ENCODE results near the gene RAP2A. TPM values are rescaled to one million over a fixed set of nuclear protein-coding genes. Genes with fewer than 3 reads are reported as not detected.

The RAP2A gene
- total RNA-seq, 1 experiment from 2014 or later: 48.0 TPM

DNA sequence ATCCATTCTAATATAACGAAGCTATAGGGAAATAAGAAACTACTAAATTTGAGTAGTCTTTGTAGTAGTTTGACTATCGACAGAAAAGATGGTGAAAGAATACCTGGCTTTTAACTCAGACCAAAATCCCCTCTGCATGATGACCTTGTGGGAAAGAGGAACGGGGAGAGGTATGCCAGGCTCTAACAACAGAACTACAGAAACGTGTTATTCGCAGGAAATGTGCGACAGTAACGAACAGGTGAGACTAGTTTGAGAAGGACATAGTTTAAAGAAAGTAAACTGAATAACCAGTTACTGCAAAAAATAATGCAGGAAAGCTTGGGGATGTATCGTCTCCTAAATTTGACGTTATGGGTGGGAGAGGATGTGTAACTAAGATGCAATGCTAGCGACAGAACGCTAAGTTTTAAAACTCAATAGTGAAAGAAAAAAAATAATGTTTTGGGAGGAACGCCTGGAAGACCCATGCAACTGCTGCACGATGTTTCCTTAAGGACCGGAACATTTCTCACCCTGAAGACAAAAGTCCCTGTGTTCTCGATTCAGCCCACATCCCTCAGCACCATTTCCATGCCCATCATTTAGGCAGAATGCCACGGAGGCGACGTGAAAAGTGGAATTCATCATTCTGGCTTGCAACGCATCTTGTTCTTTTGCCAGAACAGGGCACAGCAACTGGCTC, 1.6 kb upstream of the RAP2A start:
- H3K36me3 ChIP-seq (replicated peaks; ENCODE audit: control insufficient read depth, insufficient read depth, low read length): no peaks in the 10 kb centered on the region; the same call in 1 of the 2 replicates
- no peak for DNase-seq

DNA sequence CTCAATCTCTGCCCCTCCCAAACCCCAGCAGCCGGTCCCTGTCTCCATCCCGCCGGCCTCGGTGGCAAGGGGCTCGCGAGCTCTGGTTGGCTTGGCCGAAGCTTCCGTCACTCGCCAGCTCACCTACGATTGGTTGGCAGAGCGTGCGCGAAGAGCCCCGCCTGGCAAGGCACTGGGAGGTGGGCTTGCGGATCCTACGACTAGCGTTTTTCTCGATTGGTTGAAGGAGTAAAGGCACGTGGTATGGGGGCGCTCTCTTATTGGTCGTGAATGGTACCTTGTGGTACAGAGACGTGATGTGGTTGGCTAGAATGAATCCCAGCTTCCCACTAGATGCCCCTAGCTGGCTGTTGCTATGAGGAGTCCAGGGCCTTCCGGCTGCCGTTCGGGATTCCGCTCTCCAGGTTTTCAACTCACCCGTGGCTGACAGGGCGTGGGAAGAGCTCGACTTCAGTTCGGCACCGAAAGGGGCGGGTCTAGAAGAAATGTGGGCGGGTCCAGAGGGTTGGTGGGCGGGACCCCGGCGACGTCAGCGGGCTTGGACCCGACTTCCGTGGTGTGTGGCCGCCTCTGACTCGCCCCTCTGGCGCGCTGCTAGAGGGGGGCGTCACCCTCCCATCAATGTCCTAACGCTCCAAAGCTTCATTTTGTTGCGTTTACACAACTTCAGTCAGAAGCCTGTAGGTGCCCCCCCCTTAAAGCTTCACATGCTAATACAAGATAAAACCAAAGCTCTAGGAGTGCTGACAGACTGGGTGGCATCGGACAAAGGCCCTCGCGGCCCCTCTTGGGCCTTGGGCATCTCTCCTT, 847 bp upstream of the RAP2A start:
- DNase-seq: peak; percentile 84
- Histone ChIP-seq H3K36me3 (replicated peaks; ENCODE audit: control insufficient read depth, insufficient read depth, low read length) (no peaks in the 10 kb centered on the region; the same call in 1 of the 2 replicates), H3K27me3 (ENCODE audit: control insufficient read depth, insufficient read depth, low read length) (no peaks in the 10 kb centered on the region), H3K4me3 (ENCODE audit: insufficient read depth, low read depth, low read length) (peak overlapping the region; percentile 70)

More for the DNA sequence above, 1.6 kb upstream of the RAP2A start:
- Histone ChIP-seq H3K27me3 (ENCODE audit: control insufficient read depth, insufficient read depth, low read length) (no peaks in the 10 kb centered on the region), H3K4me3 (ENCODE audit: insufficient read depth, low read depth, low read length) (peak overlapping the region; percentile 70)

DNA sequence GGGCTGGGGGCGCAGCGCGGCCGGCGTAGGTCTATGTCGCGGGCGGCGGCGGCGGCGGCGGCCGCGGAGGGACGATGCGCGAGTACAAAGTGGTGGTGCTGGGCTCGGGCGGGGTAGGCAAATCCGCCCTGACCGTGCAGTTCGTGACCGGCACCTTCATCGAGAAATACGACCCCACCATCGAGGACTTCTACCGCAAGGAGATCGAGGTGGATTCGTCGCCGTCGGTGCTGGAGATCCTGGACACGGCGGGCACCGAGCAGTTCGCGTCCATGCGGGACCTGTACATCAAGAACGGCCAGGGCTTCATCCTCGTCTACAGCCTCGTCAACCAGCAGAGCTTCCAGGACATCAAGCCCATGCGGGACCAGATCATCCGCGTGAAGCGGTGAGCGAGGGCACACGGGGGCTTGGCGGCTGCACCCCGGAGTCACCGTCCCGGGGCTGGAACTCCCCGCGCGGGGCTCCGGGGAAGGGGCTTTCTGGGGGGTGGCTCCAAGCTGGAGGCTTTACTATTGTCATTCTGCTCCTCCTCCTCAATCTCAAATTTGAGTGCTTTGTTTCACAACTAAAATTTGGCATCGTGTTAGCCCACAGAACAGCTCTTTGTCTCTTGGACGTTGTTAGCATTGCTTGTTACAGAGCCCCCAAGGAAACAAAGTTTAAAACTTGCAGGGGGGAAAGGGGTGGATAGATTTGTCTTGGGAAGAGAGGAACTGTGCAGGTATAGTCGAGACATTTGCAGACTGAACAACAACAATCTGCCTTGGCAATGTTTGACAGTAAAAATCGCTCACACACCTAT, 630 bp downstream of the RAP2A start:
- peak; percentile 24 for DNase-seq
- peak overlapping the region; percentile 81 for H3K4me3 ChIP-seq (ENCODE audit: insufficient read depth, low read depth, low read length)
- no peaks in the 10 kb centered on the region for H3K27me3 ChIP-seq (ENCODE audit: control insufficient read depth, insufficient read depth, low read length)
- no peaks in the 10 kb centered on the region; the same call in 1 of the 2 replicates for H3K36me3 ChIP-seq (replicated peaks; ENCODE audit: control insufficient read depth, insufficient read depth, low read length)

DNA sequence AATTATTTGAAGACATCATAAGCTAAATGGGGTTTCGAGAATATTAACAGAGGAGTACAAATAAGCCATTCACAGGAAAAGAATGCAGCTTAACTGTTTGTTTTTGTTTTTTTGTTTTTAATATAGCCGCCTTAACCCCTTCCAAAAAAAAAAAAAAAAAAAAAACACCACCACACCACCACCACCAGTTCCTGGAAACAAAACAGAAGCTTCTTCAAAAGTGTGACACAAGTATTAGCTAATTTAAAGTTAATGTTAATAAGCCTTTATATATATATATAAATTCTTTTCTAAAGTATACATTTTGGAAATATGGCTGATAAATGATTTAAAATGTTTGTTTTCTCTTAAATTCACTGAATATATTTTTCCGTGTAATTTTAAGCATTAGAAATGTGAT, 1.4 kb downstream of the RAP2A start:
- peak overlapping the region; percentile 81 for H3K4me3 ChIP-seq (ENCODE audit: insufficient read depth, low read depth, low read length)
- H3K27me3 ChIP-seq (ENCODE audit: control insufficient read depth, insufficient read depth, low read length): no peaks in the 10 kb centered on the region
- no peaks in the 10 kb centered on the region; the same call in 1 of the 2 replicates for H3K36me3 ChIP-seq (replicated peaks; ENCODE audit: control insufficient read depth, insufficient read depth, low read length)
- DNase-seq: no peak

DNA sequence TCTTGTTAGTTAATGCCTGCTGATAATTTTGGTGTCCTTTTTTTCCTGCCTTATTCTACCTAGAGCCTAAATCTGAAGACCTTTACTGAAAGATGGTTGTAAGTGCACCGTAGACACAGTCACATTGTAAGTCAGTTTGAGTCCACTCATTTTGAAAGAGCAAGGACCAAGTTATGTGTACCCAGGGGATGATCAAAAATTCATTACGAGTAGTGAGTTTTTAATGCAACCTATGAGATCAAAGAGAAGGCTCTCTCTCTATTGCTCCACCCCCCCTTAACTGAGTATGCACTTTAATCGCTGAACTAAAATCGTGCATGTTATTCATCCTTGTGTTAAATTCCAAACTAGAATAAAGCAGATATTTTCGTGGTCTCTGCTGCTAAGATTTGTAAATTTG, 1.8 kb downstream of the RAP2A start:
- Histone ChIP-seq H3K27me3 (ENCODE audit: control insufficient read depth, insufficient read depth, low read length) (no peaks in the 10 kb centered on the region), H3K4me3 (ENCODE audit: insufficient read depth, low read depth, low read length) (peak overlapping the region; percentile 12; the same call in 1 of the 2 replicates), H3K36me3 (replicated peaks; ENCODE audit: control insufficient read depth, insufficient read depth, low read length) (no peaks in the 10 kb centered on the region; the same call in 1 of the 2 replicates)
- no peak for DNase-seq

DNA sequence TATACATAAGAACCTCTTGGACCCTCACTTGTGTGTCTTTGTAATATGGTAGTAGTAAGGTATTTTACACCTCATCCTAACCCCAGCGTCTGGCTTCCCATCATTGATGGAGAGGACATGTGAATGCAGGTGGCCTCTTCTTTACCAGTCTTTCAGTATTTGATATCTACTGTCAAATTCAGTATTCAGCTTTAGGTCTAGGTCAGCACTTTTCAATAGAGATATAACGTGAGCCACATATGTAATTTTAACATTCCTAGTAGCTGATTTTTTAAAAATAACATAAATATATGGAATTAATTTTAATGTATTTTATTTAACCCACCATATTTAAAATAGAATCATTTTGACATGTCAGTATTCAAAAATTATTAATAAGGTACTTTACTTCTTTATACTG, 2.9 kb downstream of the RAP2A start:
- H3K27me3 ChIP-seq (ENCODE audit: control insufficient read depth, insufficient read depth, low read length): no peaks in the 10 kb centered on the region
- no peak for DNase-seq
- H3K4me3 ChIP-seq (ENCODE audit: insufficient read depth, low read depth, low read length): no peak overlapping the region
- no peaks in the 10 kb centered on the region; the same call in 1 of the 2 replicates for H3K36me3 ChIP-seq (replicated peaks; ENCODE audit: control insufficient read depth, insufficient read depth, low read length)

DNA sequence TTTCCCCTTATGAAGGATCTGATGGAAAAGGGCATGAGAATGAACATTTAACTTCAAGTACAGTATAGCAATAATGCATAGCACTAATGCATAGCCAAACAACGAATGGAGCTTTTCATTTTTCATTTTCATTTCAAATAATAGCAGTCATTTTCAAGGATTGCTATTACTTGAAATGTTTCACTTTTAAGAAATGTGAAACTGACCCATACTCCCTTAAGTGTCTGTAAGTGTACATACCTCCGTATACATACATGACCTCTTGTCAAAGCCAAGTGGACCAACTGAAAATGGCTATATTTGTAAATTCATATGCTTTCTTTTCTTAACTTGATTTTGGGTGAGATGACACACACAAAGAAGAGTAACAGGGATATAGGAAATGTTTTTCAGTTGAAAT, 3.8 kb downstream of the RAP2A start:
- DNase-seq: no peak
- Histone ChIP-seq H3K36me3 (replicated peaks; ENCODE audit: control insufficient read depth, insufficient read depth, low read length) (no peaks in the 10 kb centered on the region; the same call in 1 of the 2 replicates), H3K27me3 (ENCODE audit: control insufficient read depth, insufficient read depth, low read length) (no peaks in the 10 kb centered on the region), H3K4me3 (ENCODE audit: insufficient read depth, low read depth, low read length) (no peak overlapping the region)

DNA sequence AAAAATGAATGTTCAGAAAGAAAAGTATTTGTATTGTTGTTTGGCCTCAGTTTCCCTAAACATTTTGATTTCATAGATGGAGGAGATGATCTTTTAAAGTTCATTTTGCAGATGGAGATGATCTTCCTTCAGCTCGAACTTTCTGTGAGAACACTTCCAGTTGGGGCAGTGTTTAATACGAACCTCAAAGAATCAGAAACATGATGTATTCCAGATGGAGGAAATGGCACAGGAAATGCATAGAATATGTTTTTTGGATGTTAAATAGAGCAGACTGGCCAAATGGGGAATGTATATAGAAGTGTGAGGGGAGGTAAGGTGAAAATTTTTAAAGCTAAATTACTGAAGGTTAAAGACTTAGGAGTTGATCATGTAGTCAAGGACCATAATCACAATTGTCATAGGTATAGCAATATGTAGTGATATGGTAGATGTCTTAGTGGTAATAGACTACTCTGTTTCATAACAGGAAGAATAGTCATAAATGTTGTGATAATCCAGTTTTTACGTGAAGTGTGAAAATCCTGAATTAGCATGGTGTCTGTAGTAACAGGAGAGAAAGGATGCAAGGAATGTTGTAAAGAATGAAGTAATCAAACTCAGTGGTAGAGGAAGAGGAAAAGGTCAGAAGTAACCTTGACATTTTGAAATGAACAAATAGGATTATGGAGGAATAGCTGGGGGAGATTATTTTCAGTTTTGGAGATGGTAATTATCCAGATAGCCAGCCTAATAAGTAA, 5.1 kb downstream of the RAP2A start:
- no peaks in the 10 kb centered on the region; the same call in 1 of the 2 replicates for H3K36me3 ChIP-seq (replicated peaks; ENCODE audit: control insufficient read depth, insufficient read depth, low read length)
- H3K4me3 ChIP-seq (ENCODE audit: insufficient read depth, low read depth, low read length): no peak overlapping the region

DNA sequence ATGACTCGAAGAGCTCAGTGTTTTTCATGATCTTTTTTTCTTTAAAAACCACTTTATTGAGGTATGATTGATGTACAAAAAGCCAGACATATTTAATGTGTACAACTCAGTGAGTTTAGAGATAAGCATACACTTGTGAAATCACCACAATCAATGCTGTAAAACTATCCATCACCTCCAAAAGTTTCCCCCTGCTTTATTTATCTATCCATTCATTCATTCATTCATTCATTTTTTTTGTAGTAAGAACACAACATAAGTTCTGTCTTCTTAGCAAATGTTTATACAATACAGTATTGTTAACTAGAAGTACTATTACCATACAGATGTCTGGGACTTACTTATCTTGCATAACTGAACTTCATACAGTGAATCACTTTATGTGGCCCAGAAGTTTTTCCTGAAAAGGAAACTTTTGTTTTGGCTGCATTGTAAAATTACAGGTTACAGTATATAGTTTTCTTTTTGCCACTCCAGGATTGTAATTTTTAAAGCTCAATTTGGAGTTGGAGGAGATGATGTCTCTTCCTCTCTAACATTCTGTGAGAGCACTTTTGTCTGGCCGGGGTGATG, 6.7 kb downstream of the RAP2A start:
- DNase-seq: no peak
- Histone ChIP-seq H3K27me3 (ENCODE audit: control insufficient read depth, insufficient read depth, low read length) (no peaks in the 10 kb centered on the region), H3K36me3 (replicated peaks; ENCODE audit: control insufficient read depth, insufficient read depth, low read length) (no peaks in the 10 kb centered on the region; the same call in 1 of the 2 replicates), H3K4me3 (ENCODE audit: insufficient read depth, low read depth, low read length) (no peak overlapping the region)

More for the DNA sequence above, 5.1 kb downstream of the RAP2A start:
- no peaks in the 10 kb centered on the region for H3K27me3 ChIP-seq (ENCODE audit: control insufficient read depth, insufficient read depth, low read length)
- no peak for DNase-seq

DNA sequence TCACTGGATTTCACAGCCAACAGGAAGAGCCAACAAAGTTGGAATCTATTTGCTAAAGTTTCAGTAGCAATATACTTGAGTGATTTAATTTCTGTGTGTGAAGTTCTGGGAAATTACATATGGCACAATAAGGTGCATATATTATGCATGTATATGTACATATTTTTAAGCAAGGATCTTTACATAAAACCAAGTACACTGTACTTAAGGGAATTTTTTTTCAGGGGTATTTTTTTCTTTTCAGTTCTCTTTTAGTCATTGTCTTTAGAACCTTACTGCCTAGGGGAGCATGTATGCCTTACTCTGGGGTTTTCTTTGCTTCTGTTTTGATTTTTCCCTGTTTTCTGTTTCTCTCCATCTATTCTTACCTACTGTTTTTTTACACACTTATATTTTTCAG, 7.4 kb downstream of the RAP2A start:
- Histone ChIP-seq H3K4me3 (ENCODE audit: insufficient read depth, low read depth, low read length) (no peak overlapping the region), H3K36me3 (replicated peaks; ENCODE audit: control insufficient read depth, insufficient read depth, low read length) (no peaks in the 10 kb centered on the region), H3K27me3 (ENCODE audit: control insufficient read depth, insufficient read depth, low read length) (no peaks in the 10 kb centered on the region)
- no peak for DNase-seq

DNA sequence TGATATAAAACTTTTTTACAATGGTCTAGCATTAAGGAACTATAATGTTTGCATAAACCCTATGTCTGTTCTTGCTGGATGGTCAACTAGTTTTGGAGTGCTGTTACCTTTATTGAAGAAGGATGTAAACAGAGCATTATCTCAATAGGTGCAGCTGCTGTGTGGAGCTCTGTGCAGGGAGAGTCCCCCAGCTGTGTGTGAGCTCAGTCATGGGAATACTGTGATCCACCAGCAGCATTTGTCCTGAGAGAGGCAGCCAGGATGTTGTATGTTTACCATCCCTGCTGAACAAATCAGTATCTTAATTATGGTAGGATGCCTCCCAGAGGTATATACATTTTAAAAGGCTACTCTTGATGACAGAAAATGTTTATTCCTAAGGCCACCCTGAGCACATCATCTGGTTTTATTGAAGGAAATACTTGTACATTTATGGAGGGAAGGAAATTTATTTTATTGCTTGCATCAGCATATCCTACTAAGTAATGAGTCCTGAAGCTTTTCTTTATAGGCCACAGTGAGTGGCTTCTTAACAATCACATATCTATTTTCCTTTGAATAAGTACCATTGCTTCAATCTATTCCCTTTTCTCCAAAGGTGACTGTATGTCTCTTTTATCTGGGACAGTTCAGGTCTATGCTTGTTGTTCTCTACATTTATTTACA, 11.7 kb downstream of the RAP2A start:
- no peak for DNase-seq
- Histone ChIP-seq H3K4me3 (ENCODE audit: insufficient read depth, low read depth, low read length) (no peak overlapping the region), H3K27me3 (ENCODE audit: control insufficient read depth, insufficient read depth, low read length) (no peaks in the 10 kb centered on the region), H3K36me3 (replicated peaks; ENCODE audit: control insufficient read depth, insufficient read depth, low read length) (no peaks in the 10 kb centered on the region)

DNA sequence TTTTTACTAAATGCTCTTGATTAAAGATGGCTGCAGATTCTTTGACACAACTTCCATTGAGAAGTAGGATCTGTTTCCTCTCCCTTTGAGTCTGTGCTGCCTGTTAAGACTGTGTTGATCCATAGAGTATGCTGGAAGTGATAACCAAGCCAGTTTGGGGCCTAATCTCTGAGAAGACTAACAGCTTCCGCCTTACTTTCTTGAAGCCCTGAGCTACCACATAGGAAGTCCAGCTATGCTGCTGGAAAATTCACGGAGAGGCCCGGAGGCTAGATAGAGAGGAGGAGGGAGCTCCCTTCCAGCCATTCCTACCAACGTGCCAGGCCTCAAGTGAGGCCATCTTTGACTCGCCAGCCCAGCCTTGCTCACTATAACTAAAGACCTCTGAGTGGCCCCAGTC, 12.5 kb downstream of the RAP2A start:
- no peak for DNase-seq
- no peak overlapping the region for H3K4me3 ChIP-seq (ENCODE audit: insufficient read depth, low read depth, low read length)
- H3K27me3 ChIP-seq (ENCODE audit: control insufficient read depth, insufficient read depth, low read length): no peaks in the 10 kb centered on the region
- no peaks in the 10 kb centered on the region for H3K36me3 ChIP-seq (replicated peaks; ENCODE audit: control insufficient read depth, insufficient read depth, low read length)

DNA sequence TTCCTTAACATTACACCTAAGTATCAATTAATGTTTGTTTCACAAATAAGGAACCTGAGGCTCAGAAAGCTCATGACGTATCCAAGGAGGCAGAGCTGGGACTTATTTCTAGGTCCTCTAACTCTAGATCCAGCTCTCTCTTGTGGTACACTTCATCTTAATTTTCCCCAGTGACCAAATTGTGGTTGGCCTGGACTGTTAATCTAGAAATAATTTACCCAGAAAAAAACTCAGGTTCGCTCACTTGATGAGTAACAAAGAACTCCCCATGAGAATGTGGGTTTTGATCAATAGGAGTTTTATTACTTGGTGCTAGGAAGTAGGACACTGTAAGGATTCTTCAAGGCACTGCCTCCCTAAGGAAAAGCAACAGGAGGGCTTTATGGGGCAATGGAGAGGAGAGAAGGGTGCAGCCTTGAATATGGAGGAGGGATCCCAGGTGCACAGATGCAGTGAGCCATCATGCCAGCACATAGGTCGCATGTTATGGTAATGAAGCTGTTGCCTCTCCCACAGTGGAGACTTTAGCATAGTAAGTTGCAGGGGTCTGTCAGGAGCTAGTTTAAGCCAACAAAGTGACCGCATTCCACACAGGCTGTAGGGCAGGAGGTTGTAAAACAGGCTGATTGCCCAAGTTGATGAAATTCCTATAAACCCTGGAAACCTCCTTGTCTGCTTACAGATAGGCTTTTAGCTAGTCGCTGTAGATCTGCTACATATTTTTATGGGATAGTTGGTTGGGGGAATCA, 14.7 kb downstream of the RAP2A start:
- H3K36me3 ChIP-seq (replicated peaks; ENCODE audit: control insufficient read depth, insufficient read depth, low read length): no peaks in the 10 kb centered on the region
- DNase-seq: no peak
- no peaks in the 10 kb centered on the region for H3K27me3 ChIP-seq (ENCODE audit: control insufficient read depth, insufficient read depth, low read length)
- H3K4me3 ChIP-seq (ENCODE audit: insufficient read depth, low read depth, low read length): no peak overlapping the region

Data from H7 (cell line).